Measurements from ENCODE around the gene RARA.

DNA sequence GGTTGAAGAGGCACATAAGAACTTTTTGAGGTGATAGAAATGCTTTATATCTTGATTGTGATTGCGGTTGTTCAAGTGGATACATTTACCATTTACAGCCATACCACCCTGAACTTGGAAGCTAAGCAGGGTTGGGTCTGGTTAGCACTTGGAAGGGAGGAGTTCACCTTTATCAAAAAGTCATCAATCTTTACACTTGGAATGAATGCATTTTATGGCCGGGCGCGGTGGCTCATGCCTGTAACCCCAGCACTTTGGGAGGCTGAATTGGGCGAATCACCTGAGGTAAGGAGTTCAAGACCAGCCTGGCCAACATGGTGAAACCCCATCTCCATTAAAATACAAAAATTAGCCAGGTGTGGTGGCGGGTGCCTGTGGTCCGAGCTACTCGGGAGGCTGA, 65.0 kb downstream of the RARA start:
- TF ChIP-seq POLR2A (IDR thresholded peaks at IDR 0.05) (no peak), POLR2AphosphoS5 (IDR thresholded peaks at IDR 0.05) (no peak)
- TF ChIP-seq, protein P1, sequence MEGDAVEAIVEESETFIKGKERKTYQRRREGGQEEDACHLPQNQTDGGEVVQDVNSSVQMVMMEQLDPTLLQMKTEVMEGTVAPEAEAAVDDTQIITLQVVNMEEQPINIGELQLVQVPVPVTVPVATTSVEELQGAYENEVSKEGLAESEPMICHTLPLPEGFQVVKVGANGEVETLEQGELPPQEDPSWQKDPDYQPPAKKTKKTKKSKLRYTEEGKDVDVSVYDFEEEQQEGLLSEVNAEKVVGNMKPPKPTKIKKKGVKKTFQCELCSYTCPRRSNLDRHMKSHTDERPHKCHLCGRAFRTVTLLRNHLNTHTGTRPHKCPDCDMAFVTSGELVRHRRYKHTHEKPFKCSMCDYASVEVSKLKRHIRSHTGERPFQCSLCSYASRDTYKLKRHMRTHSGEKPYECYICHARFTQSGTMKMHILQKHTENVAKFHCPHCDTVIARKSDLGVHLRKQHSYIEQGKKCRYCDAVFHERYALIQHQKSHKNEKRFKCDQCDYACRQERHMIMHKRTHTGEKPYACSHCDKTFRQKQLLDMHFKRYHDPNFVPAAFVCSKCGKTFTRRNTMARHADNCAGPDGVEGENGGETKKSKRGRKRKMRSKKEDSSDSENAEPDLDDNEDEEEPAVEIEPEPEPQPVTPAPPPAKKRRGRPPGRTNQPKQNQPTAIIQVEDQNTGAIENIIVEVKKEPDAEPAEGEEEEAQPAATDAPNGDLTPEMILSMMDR (IDR thresholded peaks at IDR 0.05), result no peak

All from gastroesophageal sphincter (tissue), 3 donors.